GM13976 (cell line): Measurements from ENCODE around the gene GNA12.

ENCODE experiments used
- DNase-seq: peaks from one replicate; pipeline ENCODE4 v3.0.0; 2012; ENCODE audit warnings: low spot score
- CTCF ChIP-seq: IDR thresholded peaks from 2 replicates; pipeline ENCODE4 v1.5.1; 2012; ENCODE audit warnings: borderline replicate concordance, mild to moderate bottlenecking; ENCODE audit not compliant: insufficient read depth; ENCODE audit errors: extremely low read depth, missing control alignments, control extremely low read depth
- in situ Hi-C: fragments of 300-500 bp; cut with MboI; formaldehyde crosslinking; loops from one replicate; pipeline ENCODE4 v1.12.0; 2022; ENCODE audit warnings: low sequenced_read_pairs, mixed read lengths, inconsistent platforms; ENCODE audit not compliant: unreplicated experiment

GNA12 gene

GRCh38 chr7:2878306-2878705 lies 34.2 kb upstream of the GNA12 start:
- in situ Hi-C loops = loop anchor here (25.0 kb wide), 1 partner anchor 1034 kb away; no protein-coding TSS in a partner anchor
- no peak for DNase-seq
- TF ChIP-seq CTCF = no peak

- in situ Hi-C loops = loop anchor here (25.0 kb wide), 1 partner anchor 1036 kb away; no protein-coding TSS in a partner anchor
- TF ChIP-seq CTCF = no peak
- DNase-seq = no peak
Observed at GRCh38 chr7:2876031-2876731, 32.1 kb upstream of the GNA12 start.

GRCh38 chr7:2873686-2874551 lies 29.8 kb upstream of the GNA12 start:
- peak; percentile 13 for DNase-seq
- no peak for TF ChIP-seq CTCF
- in situ Hi-C loops = no loop called here

- no peak for DNase-seq
- in situ Hi-C loops = no loop called here
- TF ChIP-seq CTCF = no peak
Observed at GRCh38 chr7:2873146-2873545, 29.0 kb upstream of the GNA12 start.

- peak; percentile 12 for DNase-seq
- in situ Hi-C loops = no loop called here
- no peak for TF ChIP-seq CTCF
Observed at GRCh38 chr7:2872296-2872874, 28.3 kb upstream of the GNA12 start.

- in situ Hi-C loops = no loop called here
- DNase-seq = peak; percentile 66
- no peak for TF ChIP-seq CTCF
Observed at GRCh38 chr7:2870471-2870931, 26.4 kb upstream of the GNA12 start.
